Mesenchymal stem cell (in vitro differentiated cells and primary cell): ENCODE data around the gene AMER2.

Experiments
- DNase-seq: peaks from one replicate; pipeline ENCODE4 v3.0.0-alpha.2; 2013
- H2AFZ ChIP-seq: one replicate; pipeline ENCODE4 v1.6.1; 2013; ENCODE audit warnings: low read depth, mild to moderate bottlenecking, control low read depth, inconsistent platforms, low read length, moderate library complexity
- H2AK5ac ChIP-seq: 2 replicates; pipeline ENCODE4 v1.6.1; 2013; ENCODE audit warnings: low read length, moderate library complexity, mild to moderate bottlenecking, inconsistent platforms; ENCODE audit not compliant: severe bottlenecking
- H2BK120ac ChIP-seq: one replicate; pipeline ENCODE4 v1.6.1; 2013; ENCODE audit warnings: low read depth, mild to moderate bottlenecking, inconsistent platforms, low read length, moderate library complexity
- H2BK12ac ChIP-seq, 2 experiments: one replicate each; pipeline ENCODE4 v1.6.1; 2013; ENCODE audit warnings: inconsistent platforms in 2 of 2, low read length in 2 of 2, mild to moderate bottlenecking in 2 of 2, moderate library complexity in 2 of 2, control low read depth in 1 of 2
- H2BK15ac ChIP-seq: one replicate; pipeline ENCODE4 v1.6.1; 2013; ENCODE audit warnings: mild to moderate bottlenecking, low read depth, inconsistent platforms; ENCODE audit not compliant: poor library complexity, severe bottlenecking
- H2BK5ac ChIP-seq: 2 replicates; pipeline ENCODE4 v1.6.1; 2013; ENCODE audit warnings: low read depth, mild to moderate bottlenecking, low read length, control low read depth, inconsistent platforms; ENCODE audit not compliant: poor library complexity, severe bottlenecking
- H3K14ac ChIP-seq, 2 experiments: one replicate each; pipeline ENCODE4 v1.6.1; 2013; ENCODE audit warnings: inconsistent platforms in 2 of 2, low read length in 2 of 2, control low read depth in 1 of 2, mild to moderate bottlenecking in 1 of 2, moderate library complexity in 1 of 2
- H3K18ac ChIP-seq, 2 experiments: one replicate each; pipeline ENCODE4 v1.6.1; 2013; ENCODE audit warnings: inconsistent platforms in 2 of 2, low read length in 2 of 2, control low read depth in 1 of 2, low read depth in 1 of 2, mild to moderate bottlenecking in 1 of 2
- H3K23ac ChIP-seq, 2 experiments: one replicate each; pipeline ENCODE4 v1.6.1; 2013; ENCODE audit warnings: inconsistent platforms in 2 of 2, low read length in 2 of 2, mild to moderate bottlenecking in 2 of 2, moderate library complexity in 2 of 2, control low read depth in 1 of 2
- H3K27ac ChIP-seq: 2 replicates; pipeline ENCODE4 v1.5.1; 2013; ENCODE audit warnings: mild to moderate bottlenecking, moderate library complexity, low read length, control low read depth, inconsistent platforms; ENCODE audit not compliant: poor library complexity, severe bottlenecking
- H3K27me3 ChIP-seq, 2 experiments: 2 replicates each; pipeline versions ENCODE4 v1.6.1 to v1.7.0; 2013; ENCODE audit warnings: low read length in 2 of 2, mild to moderate bottlenecking in 2 of 2, moderate library complexity in 2 of 2, control low read depth in 1 of 2, inconsistent platforms in 1 of 2; ENCODE audit not compliant: control insufficient read depth in 1 of 2, insufficient read depth in 1 of 2
- H3K36me3 ChIP-seq, 2 experiments: 2 replicates each; pipeline versions ENCODE4 v1.6.1 to v1.7.0; 2013; ENCODE audit warnings: low read length in 2 of 2, control low read depth in 1 of 2, inconsistent platforms in 1 of 2, low read depth in 1 of 2, mild to moderate bottlenecking in 1 of 2; ENCODE audit not compliant: insufficient read depth in 2 of 2, control insufficient read depth in 1 of 2
- H3K4ac ChIP-seq, 2 experiments: one replicate each; pipeline ENCODE4 v1.6.1; 2013; ENCODE audit warnings: inconsistent platforms in 2 of 2, low read length in 2 of 2, mild to moderate bottlenecking in 2 of 2, moderate library complexity in 2 of 2, control low read depth in 1 of 2, low read depth in 1 of 2
- H3K4me1 ChIP-seq: 2 replicates; pipeline ENCODE4 v1.6.1; 2013; ENCODE audit warnings: low read depth, low read length, control low read depth; ENCODE audit not compliant: control insufficient read depth, insufficient read depth
- H3K4me2 ChIP-seq: 2 replicates; pipeline ENCODE4 v1.6.1; 2013; ENCODE audit warnings: low read length, mild to moderate bottlenecking, inconsistent platforms; ENCODE audit not compliant: poor library complexity, severe bottlenecking
- H3K4me3 ChIP-seq, 2 experiments: 2 replicates each; pipeline versions ENCODE4 v1.5.1 to v1.7.0; 2013; ENCODE audit warnings: low read length in 2 of 2, mild to moderate bottlenecking in 2 of 2, control low read depth in 1 of 2, low read depth in 1 of 2; ENCODE audit not compliant: insufficient read depth in 1 of 2
- H3K79me1 ChIP-seq: replicated peaks from 2 replicates; pipeline ENCODE4 v1.6.1; 2013; ENCODE audit warnings: mild to moderate bottlenecking, control low read depth, low read length, inconsistent platforms; ENCODE audit not compliant: poor library complexity, severe bottlenecking
- H3K9ac ChIP-seq: 2 replicates; pipeline ENCODE4 v1.7.0; 2013; ENCODE audit warnings: mild to moderate bottlenecking, low read length, moderate library complexity
- H3K9me3 ChIP-seq: 2 replicates; pipeline ENCODE4 v1.7.0; 2013; ENCODE audit warnings: mild to moderate bottlenecking, low read length; ENCODE audit not compliant: control insufficient read depth
- H4K8ac ChIP-seq: one replicate; pipeline ENCODE4 v1.6.1; 2013; ENCODE audit warnings: inconsistent platforms, mild to moderate bottlenecking, low read length, moderate library complexity
- H4K91ac ChIP-seq: one replicate; pipeline ENCODE4 v1.6.1; 2013; ENCODE audit warnings: mild to moderate bottlenecking, low read length, inconsistent platforms
- WGBS: methylation state at CpG from one replicate; pipeline ENCODE4 v1.1.7; 2013; ENCODE audit warnings: mixed read lengths; 5-methylcytosine and 5-hydroxymethylcytosine counted together

AMER2 gene

GRCh38 chr13:25186187-25186586 lies 14.1 kb upstream of the AMER2 start:
- no peak overlapping the region for H3K23ac ChIP-seq
- no peaks in the 10 kb centered on the region for H3K36me3 ChIP-seq
- H2BK12ac ChIP-seq: no peak overlapping the region
- no peak overlapping the region for H3K9ac ChIP-seq
- H3K14ac ChIP-seq: no peak overlapping the region
- no peak overlapping the region for H3K4me3 ChIP-seq
- no peaks in the 10 kb centered on the region for H3K79me1 ChIP-seq
- no peak overlapping the region for H3K4ac ChIP-seq
- no peak overlapping the region for H2BK15ac ChIP-seq
- H3K4me1 ChIP-seq: no peaks in the 10 kb centered on the region
- H3K18ac ChIP-seq: no peak overlapping the region
- no peak overlapping the region for H2AK5ac ChIP-seq
- H4K8ac ChIP-seq: no peak overlapping the region
- H4K91ac ChIP-seq: no peak overlapping the region
- no peak overlapping the region for H2BK120ac ChIP-seq
- whole genome bisulfite sequencing: 88% methylated on average over 12 of the region's 12 CpGs
- no peaks in the 10 kb centered on the region for H3K9me3 ChIP-seq
- H3K27me3 ChIP-seq: peaks cover 63 to 65% of the 10 kb centered on the region in 2 experiments
- no peak overlapping the region for H3K4me2 ChIP-seq
- no peak overlapping the region for H2AFZ ChIP-seq
- H2BK5ac ChIP-seq: no peak overlapping the region
- no peak overlapping the region for H3K27ac ChIP-seq
- no peak for DNase-seq

GRCh38 chr13:25181597-25181996 lies 9.5 kb upstream of the AMER2 start:
- H3K4me1 ChIP-seq: no peaks in the 10 kb centered on the region
- H3K9me3 ChIP-seq: peaks cover 34% of the 10 kb centered on the region
- no peak overlapping the region for H4K8ac ChIP-seq
- no peak overlapping the region for H4K91ac ChIP-seq
- no peak overlapping the region for H2BK5ac ChIP-seq
- no peaks in the 10 kb centered on the region for H3K36me3 ChIP-seq
- no peak overlapping the region for H2BK120ac ChIP-seq
- H2AK5ac ChIP-seq: no peak overlapping the region
- H2BK15ac ChIP-seq: no peak overlapping the region
- WGBS: 88% methylated on average over 2 of the region's 3 CpGs
- H3K27me3 ChIP-seq: peaks cover 62% of the 10 kb centered on the region in 2 experiments
- no peak overlapping the region for H3K9ac ChIP-seq
- no peak overlapping the region for H3K18ac ChIP-seq
- no peak overlapping the region for H3K27ac ChIP-seq
- no peak overlapping the region for H3K4me3 ChIP-seq
- H2BK12ac ChIP-seq: no peak overlapping the region
- H2AFZ ChIP-seq: no peak overlapping the region
- no peaks in the 10 kb centered on the region for H3K79me1 ChIP-seq
- DNase-seq: no peak
- no peak overlapping the region for H3K14ac ChIP-seq
- no peak overlapping the region for H3K4ac ChIP-seq
- H3K23ac ChIP-seq: no peak overlapping the region
- no peak overlapping the region for H3K4me2 ChIP-seq

- no peak overlapping the region for H4K91ac ChIP-seq
- no peak overlapping the region for H3K4me3 ChIP-seq
- H3K23ac ChIP-seq: no peak overlapping the region
- H2BK5ac ChIP-seq: no peak overlapping the region
- peaks cover 34% of the 10 kb centered on the region for H3K9me3 ChIP-seq
- no peaks in the 10 kb centered on the region for H3K4me1 ChIP-seq
- H3K27ac ChIP-seq: no peak overlapping the region
- H3K4me2 ChIP-seq: no peak overlapping the region
- no peak overlapping the region for H3K9ac ChIP-seq
- DNase-seq: no peak
- H2BK15ac ChIP-seq: no peak overlapping the region
- no peak overlapping the region for H3K18ac ChIP-seq
- H2AK5ac ChIP-seq: no peak overlapping the region
- no peak overlapping the region for H4K8ac ChIP-seq
- 52% methylated on average over 3 of the region's 3 CpGs for WGBS
- no peak overlapping the region for H2AFZ ChIP-seq
- no peaks in the 10 kb centered on the region for H3K36me3 ChIP-seq
- H3K79me1 ChIP-seq: no peaks in the 10 kb centered on the region
- H3K4ac ChIP-seq: no peak overlapping the region
- H3K14ac ChIP-seq: no peak overlapping the region
- H2BK12ac ChIP-seq: no peak overlapping the region
- peaks cover 61 to 62% of the 10 kb centered on the region in 2 experiments for H3K27me3 ChIP-seq
- no peak overlapping the region for H2BK120ac ChIP-seq
Observed at GRCh38 chr13:25180775-25181537, 8.9 kb upstream of the AMER2 start.

GRCh38 chr13:25179832-25180774 lies 8.0 kb upstream of the AMER2 start:
- no peak overlapping the region for H3K4me3 ChIP-seq
- H3K27me3 ChIP-seq: peaks cover 60 to 63% of the 10 kb centered on the region in 2 experiments
- H3K23ac ChIP-seq: no peak overlapping the region
- H3K9ac ChIP-seq: no peak overlapping the region
- no peak overlapping the region for H2BK12ac ChIP-seq
- H2BK5ac ChIP-seq: no peak overlapping the region
- H3K27ac ChIP-seq: no peak overlapping the region
- DNase-seq: no peak
- no peaks in the 10 kb centered on the region for H3K79me1 ChIP-seq
- H3K9me3 ChIP-seq: peaks cover 34% of the 10 kb centered on the region
- H4K8ac ChIP-seq: no peak overlapping the region
- H3K36me3 ChIP-seq: no peaks in the 10 kb centered on the region
- no peak overlapping the region for H3K14ac ChIP-seq
- no peak overlapping the region for H2BK15ac ChIP-seq
- no peak overlapping the region for H3K4ac ChIP-seq
- 70% methylated on average over 14 of the region's 18 CpGs for WGBS
- H2AK5ac ChIP-seq: no peak overlapping the region
- H2AFZ ChIP-seq: no peak overlapping the region
- no peak overlapping the region for H3K18ac ChIP-seq
- H3K4me2 ChIP-seq: no peak overlapping the region
- H2BK120ac ChIP-seq: no peak overlapping the region
- H3K4me1 ChIP-seq: no peaks in the 10 kb centered on the region
- H4K91ac ChIP-seq: no peak overlapping the region
